ENCODE data around the gene VPS26A. TPM values are rescaled to one million over a fixed set of nuclear protein-coding genes. Genes with fewer than 3 reads are reported as not detected.
A peak's percentile ranks its signal among the peaks of the same experiment; 100 is the strongest.

VPS26A gene
- total RNA-seq, 2 experiments from 2014 or later = 38.9 to 39.5 TPM

DNA sequence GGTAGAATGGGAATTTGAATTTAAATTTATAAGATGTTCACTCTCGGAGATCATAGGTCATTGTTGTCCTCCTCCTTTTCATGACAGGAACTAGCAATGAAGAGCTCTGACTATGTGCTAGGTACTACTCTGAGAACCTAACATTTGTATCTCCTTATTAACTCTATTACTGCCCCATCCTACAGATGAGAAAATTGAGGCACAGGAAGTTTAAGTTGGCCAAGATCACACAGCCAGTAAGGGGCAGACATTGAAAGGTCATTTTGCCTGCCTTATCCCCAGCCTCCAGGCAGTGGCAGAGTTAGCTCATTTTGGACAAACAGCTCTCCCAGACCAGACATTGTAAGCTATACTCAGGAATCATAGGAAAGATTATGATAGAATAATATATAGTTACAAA, 30.0 kb upstream of the VPS26A start:
- no peak for DNase-seq
- Mint-ChIP-seq H3K9me3 (peaks cover under 1% of the 10 kb centered on the region), H3K36me3 (peaks cover 47% of the 10 kb centered on the region), H3K4me3 (no peak overlapping the region), H3K4me1 (peaks cover 55% of the 10 kb centered on the region), H3K27ac (no peak overlapping the region), H3K27me3 (no peaks in the 10 kb centered on the region)

DNA sequence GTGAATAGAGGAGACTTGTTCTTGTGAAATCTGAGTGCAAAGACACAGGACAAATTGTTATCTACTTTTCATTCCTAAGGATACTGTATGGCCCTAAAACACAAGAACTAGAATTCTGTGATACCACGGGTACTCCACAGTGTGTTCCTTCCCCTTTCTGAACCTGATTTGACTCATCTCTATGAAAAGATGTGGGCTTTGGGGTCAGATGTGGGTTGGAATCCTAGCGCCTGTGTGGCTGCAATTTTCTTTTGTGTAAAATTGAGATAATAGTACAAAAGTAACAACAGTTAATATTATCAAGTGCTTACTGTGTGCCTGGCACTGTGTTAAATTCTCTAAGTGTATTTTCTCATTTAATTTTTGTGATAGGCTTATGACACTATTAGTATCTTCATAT, 27.9 kb upstream of the VPS26A start:
- H3K9me3 Mint-ChIP-seq = no peaks in the 10 kb centered on the region
- no peak overlapping the region for H3K27ac Mint-ChIP-seq
- no peak overlapping the region for H3K4me3 Mint-ChIP-seq
- no peaks in the 10 kb centered on the region for H3K27me3 Mint-ChIP-seq
- DNase-seq = no peak
- H3K36me3 Mint-ChIP-seq = peaks cover 40% of the 10 kb centered on the region
- peaks cover 47% of the 10 kb centered on the region for H3K4me1 Mint-ChIP-seq

DNA sequence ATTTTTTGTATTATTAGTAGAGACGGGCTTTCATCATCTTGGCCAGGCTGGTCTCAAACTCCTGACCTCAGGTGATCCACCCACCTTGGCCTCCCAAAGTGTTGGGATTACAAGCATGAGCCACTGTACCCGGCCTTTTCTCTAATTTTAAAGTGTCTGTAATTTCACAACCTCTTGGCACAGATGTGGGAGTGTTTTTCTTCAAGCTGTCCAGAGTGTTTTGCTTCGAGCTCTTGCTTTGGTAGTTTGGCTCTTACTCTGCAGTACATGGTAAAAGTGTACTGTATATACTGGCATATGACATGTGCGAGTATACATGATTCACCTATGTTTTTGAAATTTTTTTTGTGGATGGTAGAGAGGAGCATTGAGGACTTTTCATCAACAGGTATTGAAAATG, 26.2 kb upstream of the VPS26A start:
- Mint-ChIP-seq H3K36me3 (peaks cover 42% of the 10 kb centered on the region), H3K9me3 (no peaks in the 10 kb centered on the region), H3K4me1 (peaks cover 46% of the 10 kb centered on the region), H3K27me3 (no peaks in the 10 kb centered on the region), H3K4me3 (no peak overlapping the region), H3K27ac (no peak overlapping the region)
- DNase-seq = no peak

DNA sequence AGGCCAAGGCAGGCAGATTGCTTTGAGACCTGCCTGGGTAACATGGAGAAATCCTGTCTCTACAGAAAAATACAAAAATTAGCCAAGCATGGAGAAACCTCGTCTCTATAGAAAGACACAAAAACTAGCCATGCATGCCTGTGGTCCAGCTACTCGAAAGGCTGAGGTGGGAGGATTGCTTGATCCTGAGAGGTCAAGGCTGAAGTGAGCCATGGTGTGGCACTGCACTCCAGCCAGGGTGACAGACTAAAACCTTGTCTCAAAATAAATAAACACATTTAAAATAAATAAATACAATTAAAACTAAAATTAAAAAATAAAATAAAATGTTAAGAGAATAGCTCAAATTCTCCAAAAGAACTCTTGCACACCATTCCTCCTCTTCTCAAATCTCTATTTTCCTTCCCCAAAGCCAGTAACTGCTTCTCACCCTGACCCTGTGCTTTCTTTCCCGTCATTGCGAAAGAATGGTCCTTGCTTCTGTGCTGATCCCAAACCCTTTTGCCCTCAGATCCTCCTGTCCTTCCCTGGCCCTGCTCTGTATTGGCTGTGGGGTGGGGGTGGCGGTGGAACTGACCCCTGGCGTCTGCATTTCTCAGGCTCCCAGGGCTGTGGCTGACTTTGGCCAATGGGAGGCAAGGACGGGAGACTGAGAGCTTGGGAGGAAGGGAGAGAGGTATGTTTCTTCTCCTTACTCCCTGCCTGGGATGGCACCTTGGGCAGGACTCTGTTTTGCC, 23.7 kb upstream of the VPS26A start:
- H3K4me1 Mint-ChIP-seq = peaks cover 35% of the 10 kb centered on the region
- no peak for DNase-seq
- peaks cover 48% of the 10 kb centered on the region for H3K36me3 Mint-ChIP-seq
- H3K9me3 Mint-ChIP-seq = no peaks in the 10 kb centered on the region
- no peaks in the 10 kb centered on the region for H3K27me3 Mint-ChIP-seq
- peak overlapping the region; percentile 8 for H3K27ac Mint-ChIP-seq
- no peak overlapping the region for H3K4me3 Mint-ChIP-seq

DNA sequence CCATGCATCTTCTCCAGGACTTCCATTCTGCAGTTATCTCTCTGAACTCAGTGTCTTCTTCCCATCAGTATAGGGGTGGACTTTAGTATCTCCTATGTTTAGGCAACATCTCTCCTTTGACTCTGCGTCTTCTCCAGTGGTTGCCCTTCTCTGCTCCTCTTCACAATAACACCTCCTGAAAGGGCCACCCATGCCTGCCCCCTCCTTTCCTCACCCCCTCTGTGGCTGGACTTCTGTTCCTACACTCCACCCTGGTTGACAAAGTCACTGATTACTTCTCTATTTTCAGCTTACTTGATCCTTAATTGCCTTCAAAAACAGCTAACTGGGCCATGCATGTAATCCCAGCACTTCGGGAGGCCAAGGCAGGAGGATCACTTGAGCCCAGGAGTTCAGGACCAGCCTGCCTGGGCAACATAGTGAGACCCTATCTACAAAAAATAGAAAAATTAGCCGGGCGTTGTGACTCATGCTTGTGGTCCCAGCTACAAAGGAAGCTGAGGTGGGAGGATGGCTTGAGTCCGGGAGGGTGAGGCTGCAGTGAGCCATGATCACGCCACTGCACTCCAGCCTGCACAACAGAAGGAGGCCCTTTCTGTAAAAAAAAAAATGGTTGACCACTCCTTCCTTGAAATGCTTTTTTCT, 22.4 kb upstream of the VPS26A start:
- peak overlapping the region; percentile 0 for H3K27ac Mint-ChIP-seq
- DNase-seq = peak; percentile 41
- H3K4me3 Mint-ChIP-seq = no peak overlapping the region
- H3K4me1 Mint-ChIP-seq = peaks cover 28% of the 10 kb centered on the region
- no peaks in the 10 kb centered on the region for H3K9me3 Mint-ChIP-seq
- H3K27me3 Mint-ChIP-seq = no peaks in the 10 kb centered on the region
- H3K36me3 Mint-ChIP-seq = peaks cover 49% of the 10 kb centered on the region

- peak overlapping the region; percentile 0 for H3K27ac Mint-ChIP-seq
- no peaks in the 10 kb centered on the region for H3K9me3 Mint-ChIP-seq
- peaks cover 49% of the 10 kb centered on the region for H3K36me3 Mint-ChIP-seq
- H3K4me1 Mint-ChIP-seq = peaks cover 27% of the 10 kb centered on the region
- no peak for DNase-seq
- H3K27me3 Mint-ChIP-seq = no peaks in the 10 kb centered on the region
- H3K4me3 Mint-ChIP-seq = no peak overlapping the region
These were observed 21.5 kb upstream of the VPS26A start for GRCh38 chr10:69102440-69102839.

GRCh38 chr10:69103784-69104183, 20.2 kb upstream of the VPS26A start:
- Mint-ChIP-seq H3K4me1 (peaks cover 27% of the 10 kb centered on the region), H3K4me3 (no peak overlapping the region), H3K9me3 (no peaks in the 10 kb centered on the region), H3K27me3 (no peaks in the 10 kb centered on the region), H3K27ac (no peak overlapping the region), H3K36me3 (peaks cover 41% of the 10 kb centered on the region)
- no peak for DNase-seq

GRCh38 chr10:69104994-69105790, 18.8 kb upstream of the VPS26A start:
- peaks cover 24% of the 10 kb centered on the region for H3K4me1 Mint-ChIP-seq

GRCh38 chr10:69107176-69107490, 16.8 kb upstream of the VPS26A start:
- no peak overlapping the region for H3K27ac Mint-ChIP-seq
- peaks cover 19% of the 10 kb centered on the region for H3K36me3 Mint-ChIP-seq
- no peaks in the 10 kb centered on the region for H3K9me3 Mint-ChIP-seq
- H3K4me1 Mint-ChIP-seq = peaks cover 8% of the 10 kb centered on the region
- DNase-seq = no peak
- H3K4me3 Mint-ChIP-seq = no peak overlapping the region
- no peaks in the 10 kb centered on the region for H3K27me3 Mint-ChIP-seq

More at GRCh38 chr10:69104994-69105790, 18.8 kb upstream of the VPS26A start:
- Mint-ChIP-seq H3K36me3 (peaks cover 35% of the 10 kb centered on the region), H3K9me3 (no peaks in the 10 kb centered on the region), H3K27me3 (no peaks in the 10 kb centered on the region), H3K4me3 (no peak overlapping the region), H3K27ac (no peak overlapping the region)
- no peak for DNase-seq

GRCh38 chr10:69107699-69108098, 16.3 kb upstream of the VPS26A start:
- H3K27me3 Mint-ChIP-seq = no peaks in the 10 kb centered on the region
- no peak for DNase-seq
- peaks cover 4% of the 10 kb centered on the region for H3K4me1 Mint-ChIP-seq
- H3K27ac Mint-ChIP-seq = no peak overlapping the region
- no peaks in the 10 kb centered on the region for H3K9me3 Mint-ChIP-seq
- H3K36me3 Mint-ChIP-seq = peaks cover 16% of the 10 kb centered on the region
- no peak overlapping the region for H3K4me3 Mint-ChIP-seq

- H3K36me3 Mint-ChIP-seq = no peaks in the 10 kb centered on the region
These were observed 4.1 kb upstream of the VPS26A start for GRCh38 chr10:69119896-69120295.

GRCh38 chr10:69123306-69123746, 652 bp upstream of the VPS26A start:
- no peaks in the 10 kb centered on the region for H3K27me3 Mint-ChIP-seq
- DNase-seq = no peak
- H3K4me3 Mint-ChIP-seq = peak overlapping the region; percentile 89
- H3K4me1 Mint-ChIP-seq = peaks cover 29% of the 10 kb centered on the region
- peak overlapping the region; percentile 95 for H3K27ac Mint-ChIP-seq
- H3K36me3 Mint-ChIP-seq = no peaks in the 10 kb centered on the region
- no peaks in the 10 kb centered on the region for H3K9me3 Mint-ChIP-seq

More at GRCh38 chr10:69119896-69120295, 4.1 kb upstream of the VPS26A start:
- Mint-ChIP-seq H3K27ac (no peak overlapping the region), H3K9me3 (no peaks in the 10 kb centered on the region), H3K27me3 (no peaks in the 10 kb centered on the region), H3K4me1 (peaks cover 15% of the 10 kb centered on the region), H3K4me3 (no peak overlapping the region)
- no peak for DNase-seq

DNA sequence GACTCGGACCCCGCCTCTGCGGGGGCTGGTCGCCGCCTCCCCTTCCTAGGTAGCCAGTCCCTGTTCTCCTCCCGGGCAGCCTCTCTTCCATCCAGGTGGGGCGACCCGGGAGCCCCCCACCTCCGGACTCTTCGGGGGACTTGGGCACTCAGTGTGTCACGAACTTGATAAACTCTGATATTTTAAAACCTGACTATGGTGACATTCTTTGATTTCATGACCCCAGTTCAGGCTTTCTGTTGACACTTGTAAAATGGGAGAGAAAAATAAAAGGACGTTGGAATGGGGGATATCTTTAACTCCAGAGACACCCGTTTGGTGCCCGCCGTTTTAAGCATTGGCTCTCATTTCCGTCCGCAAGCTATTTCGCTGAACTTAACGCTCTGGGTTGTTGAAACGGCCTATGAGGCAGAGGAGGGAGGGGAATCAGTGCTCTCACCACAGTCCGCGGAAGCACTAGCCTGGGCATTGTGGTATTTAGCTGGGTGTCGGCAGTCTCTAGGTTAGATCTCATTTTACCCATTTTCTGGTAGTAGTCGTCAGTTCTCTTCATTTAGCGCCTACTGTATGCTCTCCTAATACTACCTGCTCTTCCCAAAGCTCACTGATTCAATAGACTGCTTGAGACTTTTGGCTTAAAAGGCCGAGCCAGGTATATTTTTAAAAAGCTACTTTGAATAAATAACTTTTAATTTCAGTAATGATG, 738 bp downstream of the VPS26A start:
- H3K4me3 Mint-ChIP-seq = peak overlapping the region; percentile 94
- H3K36me3 Mint-ChIP-seq = no peaks in the 10 kb centered on the region
- H3K9me3 Mint-ChIP-seq = no peaks in the 10 kb centered on the region
- peak overlapping the region; percentile 87 for H3K27ac Mint-ChIP-seq
- H3K27me3 Mint-ChIP-seq = no peaks in the 10 kb centered on the region
- DNase-seq = peak; percentile 46
- peaks cover 31% of the 10 kb centered on the region for H3K4me1 Mint-ChIP-seq

GRCh38 chr10:69125554-69125953, 1.6 kb downstream of the VPS26A start:
- H3K9me3 Mint-ChIP-seq = no peaks in the 10 kb centered on the region
- no peaks in the 10 kb centered on the region for H3K27me3 Mint-ChIP-seq
- DNase-seq = no peak
- peak overlapping the region; percentile 94 for H3K4me3 Mint-ChIP-seq
- H3K4me1 Mint-ChIP-seq = peaks cover 33% of the 10 kb centered on the region
- no peak overlapping the region for H3K27ac Mint-ChIP-seq
- H3K36me3 Mint-ChIP-seq = no peaks in the 10 kb centered on the region

DNA sequence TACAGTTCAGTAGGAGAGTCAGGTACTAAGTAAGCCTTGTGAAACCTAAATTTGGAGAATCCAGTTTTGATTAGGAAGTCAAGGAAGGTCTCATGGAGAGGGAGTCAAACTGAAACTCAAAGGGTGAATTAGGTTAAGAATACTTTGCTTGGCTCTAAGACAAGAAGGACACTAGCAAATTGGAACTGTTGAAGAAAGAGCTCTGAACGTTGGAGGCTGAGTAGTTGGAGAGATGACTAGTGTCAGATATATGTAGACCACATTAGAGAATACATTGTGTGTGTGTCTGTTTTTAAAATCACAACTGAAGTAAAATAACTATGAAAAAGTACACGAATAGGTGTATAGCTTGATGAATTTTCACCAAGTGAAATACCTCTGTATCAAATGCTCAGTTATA, 6.3 kb downstream of the VPS26A start:
- no peaks in the 10 kb centered on the region for H3K9me3 Mint-ChIP-seq
- peaks cover 27% of the 10 kb centered on the region for H3K4me1 Mint-ChIP-seq
- H3K4me3 Mint-ChIP-seq = no peak overlapping the region

More for the DNA sequence above, 6.3 kb downstream of the VPS26A start:
- no peak for DNase-seq
- no peaks in the 10 kb centered on the region for H3K36me3 Mint-ChIP-seq
- H3K27me3 Mint-ChIP-seq = no peaks in the 10 kb centered on the region
- H3K27ac Mint-ChIP-seq = no peak overlapping the region

Data from activated naive CD8-positive, alpha-beta T cell treated with anti-CD3 and anti-CD28 coated beads for 36 hours (primary cell).